ENCODE measurements around the gene GCDH.
A peak's percentile ranks its signal among the peaks of the same experiment; 100 is the strongest.

Gene GCDH

GRCh38 chr19:12943437-12944044, 52.6 kb downstream of the GCDH start:
- DNase-seq: no peak

- DNase-seq: no peak
Observed at GRCh38 chr19:12944104-12944674, 53.2 kb downstream of the GCDH start.

GRCh38 chr19:12945479-12946091, 54.6 kb downstream of the GCDH start, which contains the start of gene RAD23A:
Gene RAD23A (plus strand): TSS chr19:12945862. CDS start chr19:12945949, 87 bp downstream.
- peak; percentile 99 for DNase-seq

- peak; percentile 84 for DNase-seq
Observed at GRCh38 chr19:12946092-12946721, 55.2 kb downstream of the GCDH start.

GRCh38 chr19:12946731-12947496, 56.0 kb downstream of the GCDH start:
- no peak for DNase-seq

GRCh38 chr19:12947702-12948611, 57.0 kb downstream of the GCDH start:
- DNase-seq: no peak

- no peak for DNase-seq
Observed at GRCh38 chr19:12948612-12949362, 57.8 kb downstream of the GCDH start.
